ENCODE results near the gene KCNMA1.

Gene KCNMA1

DNA sequence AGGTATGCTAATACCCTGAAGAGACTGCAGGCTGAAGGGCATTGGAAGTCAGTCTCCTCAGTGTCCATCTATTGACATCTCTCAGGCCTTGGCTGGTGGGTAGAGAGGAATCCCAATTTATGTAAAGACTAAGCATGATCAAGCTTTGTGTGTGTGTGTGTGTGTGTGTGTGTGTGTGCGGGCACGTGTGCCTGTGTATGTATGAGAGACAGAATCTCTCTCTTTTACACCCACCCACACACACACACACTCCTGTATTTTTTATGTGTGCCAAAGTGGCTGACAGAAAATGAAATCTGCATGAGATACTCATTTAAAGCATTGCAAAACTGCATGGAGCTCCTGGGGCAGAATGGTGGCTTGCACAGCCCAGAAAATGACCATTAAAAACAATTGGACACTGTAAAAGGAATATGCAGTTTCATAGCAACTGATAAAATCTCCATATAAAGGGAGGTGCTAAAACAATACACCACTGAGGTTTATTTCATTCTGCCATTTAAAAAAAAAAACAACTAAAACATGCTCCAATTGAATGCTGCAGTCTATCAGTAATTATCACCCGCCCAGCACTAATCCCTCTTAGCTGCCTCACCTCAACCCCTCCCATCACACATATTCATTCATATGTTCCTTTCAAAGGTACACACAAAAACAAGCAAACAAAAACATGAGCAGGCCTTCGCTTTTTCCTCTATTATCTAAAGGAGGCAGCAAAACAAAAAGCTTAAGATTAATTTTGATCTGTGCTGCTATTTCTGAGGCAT, 385.0 kb downstream of the KCNMA1 start:
- no peak for DNase-seq

- peak; percentile 46 for DNase-seq
Observed at GRCh38 chr10:77251297-77252013, 386.2 kb downstream of the KCNMA1 start.

DNA sequence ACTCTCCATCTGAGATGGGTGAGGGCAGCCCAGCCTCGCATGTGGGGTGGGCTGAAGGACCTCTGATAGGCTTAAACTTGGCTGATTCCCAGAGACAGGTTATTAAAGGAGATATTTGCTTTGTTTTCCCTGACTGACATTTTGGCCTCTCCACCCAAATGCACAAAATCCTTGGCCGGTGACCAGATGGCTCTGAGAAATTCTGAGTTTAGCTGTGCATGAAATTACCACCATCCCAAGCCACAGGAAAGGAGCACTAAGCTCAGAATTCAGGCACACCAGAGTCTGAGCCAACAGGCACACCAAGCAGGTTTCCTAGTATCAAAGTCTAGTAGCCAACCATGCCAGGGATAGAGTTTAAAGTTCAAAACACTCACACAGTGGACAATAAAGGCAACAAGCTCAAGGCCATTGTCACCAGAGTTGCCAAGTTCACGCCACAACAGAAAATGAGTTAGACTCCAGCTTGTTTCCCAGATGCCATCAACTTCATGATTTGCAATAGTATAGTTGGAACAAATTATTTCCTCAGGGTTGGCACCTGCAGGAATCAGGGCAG, 387.6 kb downstream of the KCNMA1 start:
- no peak for DNase-seq

DNA sequence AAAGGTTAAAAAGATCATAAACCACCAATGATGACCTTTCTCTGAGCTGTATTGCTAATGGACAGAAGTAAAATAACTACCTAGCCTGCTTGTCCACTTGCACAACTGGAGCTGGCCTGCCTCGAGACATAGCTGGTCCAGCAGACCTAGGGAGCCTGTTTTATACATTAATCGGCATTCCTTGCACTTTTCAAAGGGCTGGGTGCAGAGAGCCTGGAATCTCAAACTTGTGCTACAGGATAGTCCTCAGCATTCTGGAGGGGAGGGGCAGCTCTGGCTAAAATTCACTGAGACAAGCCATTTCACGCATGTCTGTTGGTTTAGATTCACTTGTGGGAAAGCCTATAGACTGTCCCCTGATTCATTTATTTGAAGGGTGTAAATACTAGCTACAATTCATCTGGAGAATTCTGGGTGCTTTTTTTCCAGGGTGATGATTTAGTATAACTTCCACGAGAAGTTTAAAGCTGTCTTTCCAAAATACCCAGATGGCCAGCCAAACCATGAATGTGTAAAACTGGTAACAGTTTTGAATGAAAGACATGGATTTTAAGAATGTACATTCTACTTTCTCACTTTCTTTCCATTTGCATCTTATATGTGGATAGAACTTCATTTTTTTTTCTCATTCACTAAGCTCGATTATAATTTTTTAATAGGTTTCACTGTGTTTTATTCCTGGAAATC, 389.4 kb downstream of the KCNMA1 start:
- no peak for DNase-seq

DNA sequence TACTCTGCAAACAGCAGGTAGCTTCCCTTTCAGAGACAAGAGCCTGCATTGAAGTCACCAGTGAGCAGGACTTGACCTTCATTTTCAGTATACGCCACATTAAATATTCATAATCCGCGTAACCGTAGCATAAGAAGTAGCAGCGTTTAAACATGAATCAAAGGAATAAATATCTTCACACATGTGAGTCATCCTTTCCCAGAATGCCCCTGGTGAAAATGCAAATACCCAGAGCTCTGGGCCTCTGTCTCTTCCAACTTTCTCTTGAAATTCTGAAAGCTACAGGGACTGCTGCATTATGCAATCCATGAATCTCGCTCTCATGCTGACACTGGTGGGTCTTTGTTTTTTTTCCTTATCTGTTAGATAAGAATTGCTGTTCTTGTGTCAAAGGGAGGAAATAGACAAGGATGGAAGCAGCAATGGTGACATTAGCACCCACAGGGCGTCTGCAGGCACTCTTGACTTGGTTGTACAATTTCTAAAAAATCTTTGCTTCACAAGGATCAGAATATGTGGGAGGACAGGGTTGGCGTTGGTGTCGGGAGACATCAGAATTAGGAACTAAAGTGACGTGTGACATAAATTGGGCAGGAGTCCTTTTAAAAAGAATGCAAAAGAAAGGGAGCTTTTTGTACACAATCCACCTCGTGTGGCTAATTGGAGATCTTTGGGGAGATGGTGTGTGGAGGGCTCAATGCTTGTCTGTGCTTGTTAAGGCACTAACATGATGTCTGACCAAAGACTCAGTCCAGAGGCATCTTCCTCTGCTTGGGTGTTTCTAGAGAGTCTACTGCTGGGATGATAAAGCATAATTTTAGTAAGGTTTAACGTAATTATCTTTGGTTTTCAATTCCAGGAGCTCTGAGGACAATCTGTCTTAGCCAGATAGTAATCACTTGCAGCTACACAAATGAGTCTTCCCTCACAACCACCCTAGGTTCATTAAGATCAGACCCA, 390.3 kb downstream of the KCNMA1 start:
- peak; percentile 42 for DNase-seq

GRCh38 chr10:77245953-77246352, 391.7 kb downstream of the KCNMA1 start:
- DNase-seq: no peak

- no peak for DNase-seq
Observed at GRCh38 chr10:77244746-77245145, 392.9 kb downstream of the KCNMA1 start.

DNA sequence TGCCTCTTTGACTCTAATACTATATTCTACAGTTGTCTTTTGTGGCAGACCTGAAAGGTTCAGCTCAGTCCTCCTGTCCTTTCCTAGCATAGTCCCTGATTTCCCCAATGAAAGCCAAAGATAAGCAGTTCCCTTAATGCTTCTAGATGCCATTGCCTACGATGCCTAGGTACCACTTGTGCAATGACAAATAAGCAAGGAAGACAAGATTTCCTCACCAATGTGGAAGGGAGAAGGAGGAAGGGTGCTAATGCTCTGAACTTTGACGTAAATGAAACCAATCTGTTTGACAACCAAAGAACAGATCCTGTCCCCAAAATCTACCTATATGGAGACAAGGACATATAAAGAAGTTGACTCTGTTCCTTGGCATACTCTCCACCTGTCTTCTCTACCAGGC, 393.3 kb downstream of the KCNMA1 start:
- DNase-seq: no peak

DNA sequence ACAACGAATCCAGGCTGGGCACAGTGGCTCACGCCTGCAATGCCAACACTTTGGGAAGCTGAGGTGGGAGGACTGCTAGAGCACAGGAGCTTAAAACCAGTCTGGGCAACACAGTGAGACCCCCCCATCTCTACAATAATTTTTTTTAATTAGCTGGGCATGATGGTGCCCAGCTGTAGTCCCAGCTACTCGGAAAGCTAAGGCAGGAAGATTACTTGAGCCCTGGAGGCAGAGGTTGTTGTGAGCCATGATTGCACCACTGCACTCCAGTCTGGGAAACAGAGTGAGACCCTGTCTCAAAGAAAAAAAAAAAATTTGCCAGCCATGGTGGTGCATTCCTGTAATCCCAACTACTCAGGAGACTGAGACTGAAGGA, 396.3 kb downstream of the KCNMA1 start:
- DNase-seq: no peak

- DNase-seq: no peak
Observed at GRCh38 chr10:77240706-77241349, 396.8 kb downstream of the KCNMA1 start.

DNA sequence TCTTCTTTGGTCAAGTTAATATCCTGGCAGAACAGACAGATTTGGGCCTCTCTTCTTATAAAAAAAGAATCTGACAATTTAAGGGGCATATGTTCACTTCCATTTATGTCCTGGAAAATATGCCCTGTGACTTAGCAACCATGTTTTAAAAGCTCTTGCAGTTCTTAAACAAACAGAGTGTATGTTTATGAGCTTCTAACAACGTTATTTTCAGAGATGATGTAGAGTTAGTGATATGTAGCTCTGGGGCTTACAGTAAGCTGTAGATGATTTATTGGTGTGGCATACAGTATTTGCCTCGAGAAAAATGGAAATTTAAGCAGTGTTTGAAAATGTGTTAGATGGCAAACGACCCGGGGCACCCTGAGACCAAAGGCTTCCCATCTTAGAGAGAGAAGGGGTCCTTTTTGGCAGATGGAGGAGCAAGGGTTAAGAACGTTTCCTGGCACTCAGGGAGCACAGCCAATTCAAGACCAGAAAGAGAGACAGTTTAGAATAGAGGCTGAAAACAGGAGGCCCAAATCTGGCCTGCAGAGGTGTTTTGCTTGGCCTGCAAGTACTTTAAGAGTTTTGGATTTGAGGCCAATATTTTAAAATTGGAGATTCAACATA, 397.5 kb downstream of the KCNMA1 start:
- no peak for DNase-seq

GRCh38 chr10:77237120-77237519, 400.5 kb downstream of the KCNMA1 start:
- no peak for DNase-seq

- DNase-seq: no peak
Observed at GRCh38 chr10:77236700-77237099, 400.9 kb downstream of the KCNMA1 start.

DNA sequence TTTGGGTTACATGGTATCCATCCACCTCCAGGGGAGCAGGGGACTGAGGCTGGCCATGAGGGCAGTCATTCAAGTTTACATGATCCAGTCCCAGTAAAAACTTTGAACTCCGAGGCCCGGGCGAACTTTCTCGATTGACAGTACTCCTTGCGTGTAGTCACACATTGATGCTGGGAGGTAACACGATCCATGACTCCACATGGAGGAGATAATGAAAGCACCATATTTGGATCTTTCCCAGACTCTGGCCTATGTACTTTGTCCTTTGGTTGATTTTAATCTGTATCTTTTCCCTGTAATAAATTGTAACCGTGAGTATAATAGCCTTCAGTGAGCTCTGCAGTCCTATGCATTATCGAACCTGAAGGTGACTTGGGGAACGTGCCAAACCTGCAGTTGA, 401.6 kb downstream of the KCNMA1 start:
- no peak for DNase-seq

- DNase-seq: no peak
Observed at GRCh38 chr10:77234599-77234998, 403.0 kb downstream of the KCNMA1 start.

- no peak for DNase-seq
Observed at GRCh38 chr10:77233466-77233865, 404.1 kb downstream of the KCNMA1 start.

- DNase-seq: no peak
Observed at GRCh38 chr10:77231884-77232610, 405.6 kb downstream of the KCNMA1 start.

DNA sequence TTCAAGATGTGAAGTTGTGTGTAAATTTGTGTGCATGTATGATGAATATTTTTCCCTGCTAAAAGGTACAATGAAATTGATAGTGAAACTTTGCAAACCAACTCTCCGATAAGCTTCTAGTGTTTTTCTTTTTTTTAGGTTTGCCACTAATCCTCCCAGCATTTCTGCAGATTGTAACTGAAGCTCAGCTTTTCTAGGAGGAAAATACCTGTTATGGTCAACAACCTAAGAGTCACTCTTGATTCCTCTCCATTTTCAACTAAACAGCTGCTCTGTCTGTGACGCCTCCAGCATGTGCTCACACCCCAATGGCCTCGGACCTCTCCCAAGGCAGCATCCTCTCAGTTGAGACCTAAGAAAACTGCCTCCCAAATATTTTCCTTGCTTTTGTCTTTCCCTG, 406.2 kb downstream of the KCNMA1 start:
- no peak for DNase-seq

GRCh38 chr10:77230194-77230593, 407.4 kb downstream of the KCNMA1 start:
- no peak for DNase-seq

DNA sequence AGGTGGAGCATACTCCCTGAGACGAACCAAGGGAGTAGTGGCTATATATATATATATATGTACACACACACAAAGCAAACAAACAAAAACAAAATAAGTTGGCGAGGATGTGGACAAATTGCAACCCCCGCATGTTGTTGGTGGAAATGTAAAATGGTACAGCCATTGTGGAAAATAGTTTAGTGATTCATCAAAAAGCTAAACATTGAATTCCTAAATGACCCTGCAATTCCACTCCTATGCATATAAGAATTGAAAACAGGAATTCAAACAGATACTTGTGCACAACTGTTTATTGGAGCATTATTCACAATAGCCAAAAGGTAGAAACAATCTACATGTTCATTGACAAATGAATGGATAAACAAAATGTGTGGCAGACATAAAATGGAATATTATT, 407.9 kb downstream of the KCNMA1 start:
- no peak for DNase-seq

DNA sequence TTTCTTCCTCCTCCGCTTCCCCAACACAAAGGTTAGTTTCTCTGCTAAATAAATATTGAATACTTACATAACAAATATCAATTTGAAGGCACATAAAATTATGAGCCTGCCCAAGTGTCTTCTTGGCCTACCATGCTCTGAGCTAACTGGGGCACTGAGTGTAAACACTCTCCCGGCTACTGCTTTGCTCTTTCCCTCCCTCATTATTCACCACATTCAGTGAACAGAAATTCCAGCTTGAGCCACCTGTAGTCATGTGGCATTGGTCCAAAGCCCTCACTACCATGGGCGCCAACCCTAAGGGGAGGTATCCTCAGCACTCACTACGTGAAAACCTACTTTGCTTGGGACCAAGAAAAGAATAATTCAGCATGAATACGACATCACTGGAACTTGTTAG, 409.0 kb downstream of the KCNMA1 start:
- peak; percentile 46 for DNase-seq
